Prostate gland (tissue), 2 donors: ENCODE data around the gene JARID2.

ENCODE experiments used
- POLR2A ChIP-seq: fragments of 450-650 bp; IDR thresholded peaks from one replicate; pipeline ENCODE4 v1.6.1; 2016; ENCODE audit warnings: antibody characterized with exemption, mild to moderate bottlenecking
- POLR2AphosphoS5 ChIP-seq: sonication (generic); formaldehyde crosslinking; IDR thresholded peaks from one replicate; pipeline ENCODE4 v1.6.1; 2017; ENCODE audit warnings: antibody characterized with exemption
- TF ChIP-seq, protein P1 (sequence below), 4 experiments: fragments of 200-600 bp in 2 of 4; fragments of 450-650 bp in 2 of 4; sonication (generic) in 2 of 4; IDR thresholded peaks; 1 replicate in 3 of 4; 2 replicates in 1 of 4; pipeline ENCODE4 v1.5.1; 2016 to 2019; ENCODE audit warnings: antibody characterized with exemption in 4 of 4, mild to moderate bottlenecking in 2 of 4, moderate library complexity in 2 of 4

DNA sequence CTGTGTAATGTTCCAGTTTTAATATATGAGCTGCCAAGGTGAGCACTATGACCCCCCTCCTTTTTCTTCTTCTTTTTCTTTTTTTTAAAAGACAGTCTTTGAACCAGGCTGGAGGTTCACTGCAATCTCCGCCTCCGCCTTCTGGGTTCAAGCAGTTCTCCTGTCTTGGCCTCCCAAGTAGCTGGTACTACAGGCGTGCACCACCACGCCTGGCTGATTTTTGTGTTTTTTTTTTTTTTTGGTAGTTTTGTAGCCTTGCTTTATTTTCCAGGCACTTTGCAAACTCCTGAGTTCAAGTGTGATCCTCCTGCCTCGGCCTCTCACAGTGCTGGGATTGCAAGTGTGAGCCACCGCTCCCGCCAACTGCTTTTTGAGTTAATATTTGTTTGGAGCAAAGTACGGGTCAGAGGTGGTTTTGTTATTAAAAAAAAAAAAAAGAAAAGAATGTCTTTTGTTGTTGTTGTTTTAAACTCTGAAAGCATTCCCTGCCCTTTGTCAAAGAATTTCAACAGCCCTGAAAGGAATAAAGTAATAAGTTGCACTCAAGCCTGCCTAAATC is 78.6 kb downstream of the JARID2 start:
- TF ChIP-seq, protein P1, sequence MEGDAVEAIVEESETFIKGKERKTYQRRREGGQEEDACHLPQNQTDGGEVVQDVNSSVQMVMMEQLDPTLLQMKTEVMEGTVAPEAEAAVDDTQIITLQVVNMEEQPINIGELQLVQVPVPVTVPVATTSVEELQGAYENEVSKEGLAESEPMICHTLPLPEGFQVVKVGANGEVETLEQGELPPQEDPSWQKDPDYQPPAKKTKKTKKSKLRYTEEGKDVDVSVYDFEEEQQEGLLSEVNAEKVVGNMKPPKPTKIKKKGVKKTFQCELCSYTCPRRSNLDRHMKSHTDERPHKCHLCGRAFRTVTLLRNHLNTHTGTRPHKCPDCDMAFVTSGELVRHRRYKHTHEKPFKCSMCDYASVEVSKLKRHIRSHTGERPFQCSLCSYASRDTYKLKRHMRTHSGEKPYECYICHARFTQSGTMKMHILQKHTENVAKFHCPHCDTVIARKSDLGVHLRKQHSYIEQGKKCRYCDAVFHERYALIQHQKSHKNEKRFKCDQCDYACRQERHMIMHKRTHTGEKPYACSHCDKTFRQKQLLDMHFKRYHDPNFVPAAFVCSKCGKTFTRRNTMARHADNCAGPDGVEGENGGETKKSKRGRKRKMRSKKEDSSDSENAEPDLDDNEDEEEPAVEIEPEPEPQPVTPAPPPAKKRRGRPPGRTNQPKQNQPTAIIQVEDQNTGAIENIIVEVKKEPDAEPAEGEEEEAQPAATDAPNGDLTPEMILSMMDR (IDR thresholded peaks at IDR 0.05) = no peak
- TF ChIP-seq POLR2AphosphoS5 = no peak
- no peak for TF ChIP-seq POLR2A
